OCI-LY3 (cell line): ENCODE measurements around the gene DEAF1.

Experiments used
- H2AFZ ChIP-seq: fragments of 200-600, 300-600 bp; shearing (Covaris generic); 2 replicates; pipeline ENCODE4 v1.6.0; 2014; ENCODE audit warnings: antibody characterized with exemption, low read depth, low read length
- H3K27ac ChIP-seq: fragments of 200-600, 300-600 bp; sonication (generic); 2 replicates; pipeline ENCODE4 v1.5.1; 2014; ENCODE audit warnings: mild to moderate bottlenecking, low read length, moderate library complexity, mixed read lengths
- H3K27me3 ChIP-seq: fragments of 200-600, 300-600 bp; sonication (generic); 2 replicates; pipeline ENCODE4 v1.6.1; 2014; ENCODE audit warnings: low read depth, low read length, mixed read lengths
- H3K36me3 ChIP-seq: fragments of 200-600, 300-600 bp; sonication (generic); replicated peaks from 2 replicates; pipeline ENCODE3; 2014; ENCODE audit warnings: low read depth, low read length, mixed read lengths
- H3K4me1 ChIP-seq: fragments of 300-600, 200-600 bp; sonication (generic); 2 replicates; pipeline ENCODE4 v1.6.1; 2014; ENCODE audit warnings: low read length, mixed read lengths
- H3K4me2 ChIP-seq: fragments of 200-600, 300-600 bp; sonication (generic); 2 replicates; pipeline ENCODE4 v1.6.1; 2014; ENCODE audit warnings: low read length, mixed read lengths
- H3K4me3 ChIP-seq: fragments of 300-600, 200-600 bp; sonication (generic); 2 replicates; pipeline ENCODE4 v1.5.1; 2014; ENCODE audit warnings: antibody characterized with exemption, mild to moderate bottlenecking, low read length, moderate library complexity
- H3K79me2 ChIP-seq: fragments of 300-600, 200-600 bp; shearing (Covaris generic); 2 replicates; pipeline ENCODE4 v1.6.1; 2014; ENCODE audit warnings: mild to moderate bottlenecking, low read length, mixed read lengths
- H3K9ac ChIP-seq: fragments of 300-600, 200-600 bp; shearing (Covaris generic); 2 replicates; pipeline ENCODE4 v1.6.0; 2014; ENCODE audit warnings: mild to moderate bottlenecking, low read length, moderate library complexity
- H3K9me3 ChIP-seq: fragments of 200-600, 300-600 bp; shearing (Covaris generic); 2 replicates; pipeline ENCODE4 v1.6.1; 2014; ENCODE audit warnings: low read length, mixed read lengths; ENCODE audit not compliant: insufficient read depth
- H4K20me1 ChIP-seq: fragments of 200-600, 300-600 bp; sonication (generic); 2 replicates; pipeline ENCODE4 v1.6.1; 2016; ENCODE audit warnings: low read length, mixed read lengths; ENCODE audit not compliant: insufficient read depth
- CTCF ChIP-seq: fragments of 200-600, 300-600 bp; sonication (generic); IDR thresholded peaks from 2 replicates; pipeline ENCODE4 v1.5.1; 2014; ENCODE audit warnings: antibody characterized with exemption, low read length, low read depth
- EZH2phosphoT487 ChIP-seq: fragments of 200-600 bp; shearing (Covaris generic); IDR thresholded peaks from 2 replicates; pipeline ENCODE4 v1.6.1; 2018; ENCODE audit warnings: antibody characterized with exemption, mixed run types, low read depth

Gene DEAF1

DNA sequence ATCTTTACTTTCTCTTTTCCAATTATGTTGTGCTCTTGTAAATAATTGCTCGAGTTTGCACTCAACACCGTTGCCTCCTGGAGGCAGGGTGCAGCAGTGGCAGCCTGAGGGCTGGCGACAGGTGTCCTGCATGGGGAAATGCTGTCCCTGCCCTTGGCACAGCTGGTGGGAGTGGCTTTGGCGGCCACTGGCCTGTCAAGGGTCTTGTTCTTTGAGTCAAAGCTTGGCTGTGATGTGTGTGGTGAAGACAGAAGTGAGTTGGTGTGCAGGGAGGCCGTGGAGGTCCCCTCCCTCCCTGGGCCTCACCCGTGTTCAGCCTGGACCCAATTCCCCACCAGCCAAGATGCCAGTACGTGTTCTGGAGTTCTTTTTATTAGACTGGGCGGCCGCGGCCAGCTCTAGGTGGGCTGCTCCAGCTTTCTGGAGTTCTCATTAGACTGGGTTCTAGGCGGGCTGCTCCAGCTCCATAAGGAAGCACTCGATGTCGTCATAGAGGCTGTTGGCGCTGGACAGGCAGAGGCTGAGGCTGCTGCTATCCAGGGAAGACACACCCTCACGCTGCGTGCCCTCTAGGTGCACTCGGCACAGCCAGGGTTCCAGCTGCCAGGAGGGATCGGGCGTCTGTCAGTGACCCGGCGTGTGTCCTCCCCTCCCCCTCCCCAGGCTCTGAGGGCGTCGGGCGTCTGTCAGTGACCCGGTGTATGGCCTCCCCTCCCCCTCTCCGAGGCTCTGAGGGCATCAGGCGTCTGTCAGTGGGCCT lies 82.6 kb downstream of the DEAF1 start:
- TF ChIP-seq CTCF: no peak
- TF ChIP-seq EZH2phosphoT487: no peak
- Histone ChIP-seq H4K20me1 (peaks cover 20% of the 10 kb centered on the region), H3K4me1 (peaks cover 20% of the 10 kb centered on the region), H2AFZ (no peak overlapping the region), H3K36me3 (peaks cover 50% of the 10 kb centered on the region), H3K27me3 (no peaks in the 10 kb centered on the region), H3K4me2 (no peak overlapping the region), H3K27ac (no peak overlapping the region), H3K79me2 (peaks cover 5% of the 10 kb centered on the region; the same call in 1 of the 2 replicates), H3K9me3 (no peaks in the 10 kb centered on the region), H3K4me3 (no peak overlapping the region), H3K9ac (no peak overlapping the region)

GRCh38 chr11:611001-611996 lies 83.7 kb downstream of the DEAF1 start:
- Histone ChIP-seq H3K4me1 (peaks cover 12% of the 10 kb centered on the region), H4K20me1 (peaks cover 20% of the 10 kb centered on the region), H3K27me3 (no peaks in the 10 kb centered on the region), H3K27ac (no peak overlapping the region), H2AFZ (no peak overlapping the region), H3K79me2 (peaks cover 5% of the 10 kb centered on the region; the same call in 1 of the 2 replicates), H3K4me3 (no peak overlapping the region), H3K9ac (no peak overlapping the region), H3K4me2 (no peak overlapping the region), H3K36me3 (peaks cover 56% of the 10 kb centered on the region), H3K9me3 (no peaks in the 10 kb centered on the region)
- TF ChIP-seq CTCF: no peak
- no peak for TF ChIP-seq EZH2phosphoT487

DNA sequence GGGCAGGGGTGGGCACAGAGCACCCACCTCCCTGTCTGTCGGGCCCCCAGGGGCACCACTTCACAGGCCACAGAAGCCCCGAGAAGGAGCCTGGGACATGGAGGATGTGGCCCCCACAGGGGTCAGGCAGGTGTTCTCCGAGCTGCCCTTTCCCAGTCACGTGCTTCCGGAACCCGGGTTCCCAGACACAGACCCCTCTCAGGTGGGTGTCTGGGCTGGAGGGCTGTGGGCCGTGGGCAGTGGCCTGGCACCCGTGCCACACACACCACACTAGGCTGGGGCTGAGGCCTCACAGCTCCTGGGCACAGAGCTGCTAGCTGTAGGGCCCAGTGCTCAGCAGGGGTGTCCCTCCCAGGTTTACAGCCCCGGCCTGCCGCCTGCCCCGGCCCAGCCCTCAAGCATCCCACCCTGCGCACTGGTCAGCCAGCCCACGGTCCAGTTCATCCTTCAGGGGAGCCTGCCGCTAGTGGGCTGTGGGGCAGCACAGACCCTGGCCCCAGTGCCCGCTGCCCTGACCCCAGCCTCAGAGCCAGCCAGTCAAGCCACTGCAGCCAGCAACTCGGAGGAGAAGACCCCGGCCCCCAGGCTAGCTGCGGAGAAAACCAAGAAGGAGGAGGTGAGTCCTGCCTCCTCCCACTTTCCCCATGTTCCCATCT lies 84.7 kb downstream of the DEAF1 start:
- Histone ChIP-seq H2AFZ (no peak overlapping the region), H3K9ac (no peak overlapping the region), H3K4me1 (peaks cover 9% of the 10 kb centered on the region), H3K9me3 (no peaks in the 10 kb centered on the region), H3K36me3 (peaks cover 60% of the 10 kb centered on the region), H3K27ac (no peak overlapping the region), H3K4me2 (no peak overlapping the region), H4K20me1 (peaks cover 20% of the 10 kb centered on the region), H3K27me3 (no peaks in the 10 kb centered on the region), H3K79me2 (peaks cover 4% of the 10 kb centered on the region; the same call in 1 of the 2 replicates), H3K4me3 (no peak overlapping the region)
- TF ChIP-seq EZH2phosphoT487 (no peak), CTCF (no peak)
